Neuronal stem cell (in vitro differentiated cells): Measurements from ENCODE around the gene PPIA. TPM values are rescaled to one million over a fixed set of nuclear protein-coding genes. Genes with fewer than 3 reads are reported as not detected.
A peak's percentile ranks its signal among the peaks of the same experiment; 100 is the strongest.

Experiments used
- DNase-seq: peaks from one replicate; pipeline ENCODE4 v3.0.0-alpha.2; 2013; ENCODE audit warnings: low spot score
- H2AFZ ChIP-seq: one replicate; pipeline ENCODE4 v1.6.1; 2013; ENCODE audit warnings: mild to moderate bottlenecking, low read length, inconsistent platforms
- H2AK5ac ChIP-seq: 2 replicates; pipeline ENCODE4 v1.6.1; 2013; ENCODE audit warnings: low read depth, mild to moderate bottlenecking, inconsistent platforms, low read length, moderate library complexity, mixed read lengths
- H2BK120ac ChIP-seq: 2 replicates; pipeline ENCODE4 v1.6.1; 2013; ENCODE audit warnings: low read depth, mild to moderate bottlenecking, inconsistent platforms, low read length, moderate library complexity, mixed read lengths
- H2BK12ac ChIP-seq: one replicate; pipeline ENCODE4 v1.6.1; 2013; ENCODE audit warnings: low read length, inconsistent platforms
- H2BK15ac ChIP-seq: 2 replicates; pipeline ENCODE4 v1.6.1; 2013; ENCODE audit warnings: mild to moderate bottlenecking, low read length, inconsistent platforms, mixed read lengths
- H2BK5ac ChIP-seq: one replicate; pipeline ENCODE4 v1.6.1; 2013; ENCODE audit warnings: inconsistent platforms, mild to moderate bottlenecking, low read length, moderate library complexity
- H3K14ac ChIP-seq: one replicate; pipeline ENCODE4 v1.6.1; 2013; ENCODE audit warnings: low read length, inconsistent platforms
- H3K18ac ChIP-seq: 2 replicates; pipeline ENCODE4 v1.6.1; 2013; ENCODE audit warnings: low read length, inconsistent platforms
- H3K23ac ChIP-seq: 2 replicates; pipeline ENCODE4 v1.6.1; 2013; ENCODE audit warnings: low read depth, mild to moderate bottlenecking, mixed read lengths, low read length, inconsistent platforms; ENCODE audit not compliant: poor library complexity
- H3K27ac ChIP-seq: replicated peaks from 3 replicates; pipeline ENCODE4 v1.5.1; 2013; ENCODE audit warnings: low read length, inconsistent platforms
- H3K27me3 ChIP-seq, 3 experiments: 2 replicates each; pipeline ENCODE4 v1.6.1; 2013; ENCODE audit warnings: low read length in 3 of 3, mild to moderate bottlenecking in 2 of 3, inconsistent platforms in 1 of 3, low read depth in 1 of 3, mixed read lengths in 1 of 3, moderate library complexity in 1 of 3; ENCODE audit not compliant: control insufficient read depth in 3 of 3, insufficient read depth in 3 of 3
- H3K36me3 ChIP-seq, 2 donors: replicated peaks in 1 of 2; 2 replicates each; pipeline ENCODE4 v1.6.1; 2013; ENCODE audit warnings: low read length in 2 of 2; ENCODE audit not compliant: control insufficient read depth in 2 of 2, insufficient read depth in 2 of 2
- H3K4ac ChIP-seq: 2 replicates; pipeline ENCODE4 v1.6.1; 2013; ENCODE audit warnings: inconsistent platforms, mild to moderate bottlenecking, low read length, moderate library complexity
- H3K4me1 ChIP-seq, 2 donors: 1 replicate in 1 of 2; 2 replicates in 1 of 2; pipeline ENCODE4 v1.6.1; 2013; ENCODE audit warnings: low read length in 2 of 2, low read depth in 1 of 2; ENCODE audit not compliant: control insufficient read depth in 2 of 2, insufficient read depth in 1 of 2
- H3K4me2 ChIP-seq: one replicate; pipeline ENCODE4 v1.6.1; 2013; ENCODE audit warnings: mild to moderate bottlenecking, low read length, inconsistent platforms; ENCODE audit not compliant: insufficient read depth, poor library complexity, severe bottlenecking
- H3K4me3 ChIP-seq, 2 donors: 2 replicates each; pipeline ENCODE4 v1.5.1; 2013; ENCODE audit warnings: low read length in 2 of 2, mild to moderate bottlenecking in 2 of 2, inconsistent platforms in 1 of 2, moderate library complexity in 1 of 2
- H3K79me1 ChIP-seq: one replicate; pipeline ENCODE4 v1.6.1; 2013; ENCODE audit warnings: low read depth, mild to moderate bottlenecking, inconsistent platforms, low read length, moderate library complexity
- H3K9ac ChIP-seq: one replicate; pipeline ENCODE4 v1.6.1; 2013; ENCODE audit warnings: mild to moderate bottlenecking, low read depth, low read length, inconsistent platforms; ENCODE audit not compliant: poor library complexity
- H3K9me3 ChIP-seq, 2 donors: replicated peaks in 1 of 2; 2 replicates each; pipeline versions ENCODE3 to v1.6.1; 2013; ENCODE audit warnings: low read length in 2 of 2, mild to moderate bottlenecking in 2 of 2, inconsistent platforms in 1 of 2, low read depth in 1 of 2, mixed read lengths in 1 of 2, moderate library complexity in 1 of 2; ENCODE audit not compliant: control insufficient read depth in 2 of 2, insufficient read depth in 1 of 2
- H4K8ac ChIP-seq: one replicate; pipeline ENCODE4 v1.6.1; 2013; ENCODE audit warnings: low read depth, mild to moderate bottlenecking, inconsistent platforms, low read length, moderate library complexity
- H4K91ac ChIP-seq: one replicate; pipeline ENCODE4 v1.6.1; 2013; ENCODE audit warnings: low read length, low read depth, mild to moderate bottlenecking, inconsistent platforms; ENCODE audit not compliant: poor library complexity
- WGBS, 2 donors: extraction: QIAGEN DNeasy Blood & Tissue Kit; methylation state at CpG; one replicate each; pipeline ENCODE4 v1.1.7; 2013; ENCODE audit warnings: missing lambda C conversion rate in 2 of 2, mixed read lengths in 1 of 2; ENCODE audit not compliant: insufficient read length in 2 of 2, insufficient replicate concordance in 1 of 2; ENCODE audit errors: extremely low coverage in 2 of 2; 5-methylcytosine and 5-hydroxymethylcytosine counted together
- polyA plus RNA-seq, 2 experiments: library from polyadenylated mRNA; stranded (reverse); fragments of 200-250 nt; gene quantifications; one replicate each; pipeline ENCODE4 v1.2.3, GENCODE V29; 2013

PPIA gene
- polyA plus RNA-seq (2013, experiment 1 of 2), result 1,729 TPM
- polyA plus RNA-seq (2013, experiment 2 of 2), result 1,737 TPM

GRCh38 chr7:44796504-44797328 is at the start of gene PPIA:
Gene PPIA, plus strand, starts transcription at chr7:44796681. Its CDS starts 44 bp downstream, at chr7:44796725.
- peak within 1 kb of the TSS; percentile 67 for H2BK120ac ChIP-seq
- H3K4ac ChIP-seq, result peak within 1 kb of the TSS; percentile 81
- peak within 1 kb of the TSS; percentile 100 for H2AK5ac ChIP-seq
- peak within 1 kb of the TSS; percentile 98 for H3K23ac ChIP-seq
- peak within 1 kb of the TSS; percentile 98 for H3K18ac ChIP-seq
- H4K91ac ChIP-seq, result peak within 1 kb of the TSS; percentile 79
- DNase-seq, result peak; percentile 97
- H2BK12ac ChIP-seq, result peak within 1 kb of the TSS; percentile 63
- peaks cover 0 to 1% of the 10 kb centered on the region in 2 donors for H3K9me3 ChIP-seq
- no CpG with 5 or more reads among the region's 99 CpGs for WGBS, 2 donors
- H4K8ac ChIP-seq, result peak within 1 kb of the TSS; percentile 94
- peaks cover 6 to 7% of the 10 kb centered on the region in 2 donors for H3K4me1 ChIP-seq
- peak within 1 kb of the TSS; percentile 89 for H2AFZ ChIP-seq
- no peaks in the 10 kb centered on the region for H3K27me3 ChIP-seq
- H3K27ac ChIP-seq, result peak within 1 kb of the TSS; percentile 89
- H3K79me1 ChIP-seq, result peaks cover 4% of the 10 kb centered on the region
- H3K36me3 ChIP-seq, result peaks cover 22 to 40% of the 10 kb centered on the region in 2 donors
- peak within 1 kb of the TSS; percentile 90 for H2BK5ac ChIP-seq
- H3K4me2 ChIP-seq, result peak within 1 kb of the TSS; percentile 92
- H3K14ac ChIP-seq, result peak within 1 kb of the TSS; percentile 97
- H2BK15ac ChIP-seq, result peak within 1 kb of the TSS; percentile 96
- peak within 1 kb of the TSS; percentile 95 for H3K9ac ChIP-seq
- H3K4me3 ChIP-seq, result peak within 1 kb of the TSS; percentile 80 to 93

DNA sequence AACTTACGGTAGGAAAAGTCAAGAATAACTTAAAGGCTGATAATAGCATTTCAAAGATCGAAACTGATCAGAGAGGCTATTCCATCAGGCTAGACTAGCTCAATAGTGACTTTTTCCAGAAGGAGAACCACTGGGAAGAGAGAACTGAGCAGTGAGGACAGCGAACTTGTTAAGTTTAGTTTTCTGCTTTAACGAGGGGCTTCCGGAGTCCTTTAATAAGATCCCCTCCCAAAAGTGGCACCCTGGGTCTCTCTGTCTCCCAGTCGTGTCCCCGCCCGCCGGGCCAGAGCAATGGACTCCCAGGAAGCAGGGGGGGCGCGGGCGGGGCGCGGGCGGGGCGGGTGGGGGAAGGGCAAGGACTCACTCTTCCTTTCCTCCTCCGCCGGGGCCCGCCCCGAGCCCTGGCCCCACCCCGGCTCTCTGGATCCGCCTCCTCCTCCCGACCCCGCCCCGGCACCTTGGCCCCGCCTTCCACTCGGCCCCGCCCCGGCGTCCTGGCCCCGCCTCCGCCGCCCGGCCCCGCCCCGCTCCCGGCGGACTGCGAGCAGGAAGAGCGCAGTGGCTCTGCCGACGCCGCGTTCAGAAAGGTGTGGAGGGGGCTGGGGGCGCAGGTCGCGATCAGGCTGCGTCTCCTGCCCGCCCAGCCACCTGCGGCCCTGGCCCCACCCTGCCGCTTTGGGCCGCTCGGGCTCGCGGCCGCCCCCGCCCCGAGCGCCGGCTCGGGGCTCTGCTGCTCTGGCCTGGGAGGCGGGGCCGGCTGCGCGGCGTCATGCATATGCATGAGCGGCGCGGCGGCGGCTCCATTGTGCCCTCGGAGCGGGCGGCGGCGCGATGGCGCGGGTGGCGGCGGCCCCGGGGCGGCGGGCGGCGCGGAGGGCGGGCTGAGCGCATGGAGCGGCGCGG is 48.2 kb upstream of the PPIA start, which contains the start of gene ZMIZ2:
ZMIZ2 (plus strand) TSS at position 803 of the 903 bp plus-strand sequence. CDS start 7,403 bp downstream, outside the sequence.
- WGBS, 2 donors, result no CpG with 5 or more reads among the region's 92 CpGs
- Histone ChIP-seq H3K9me3 (no peaks in the 10 kb centered on the region), H3K4me1 (peaks cover 12 to 18% of the 10 kb centered on the region in 2 donors), H3K4me3 (peak within 1 kb of the TSS; percentile 93 to 98), H3K27ac (peak within 1 kb of the TSS; percentile 92), H3K36me3 (peaks cover 2 to 20% of the 10 kb centered on the region in 2 donors), H3K79me1 (peaks cover 10% of the 10 kb centered on the region), H3K18ac (peak within 1 kb of the TSS; percentile 98), H2AK5ac (peak within 1 kb of the TSS; percentile 88), H3K4me2 (peak within 1 kb of the TSS; percentile 86), H4K91ac (no peak within 1 kb of the TSS), H2BK5ac (no peak within 1 kb of the TSS), H3K23ac (peak within 1 kb of the TSS; percentile 74), H3K14ac (peak within 1 kb of the TSS; percentile 82), H2BK120ac (no peak within 1 kb of the TSS), H3K27me3 (no peaks in the 10 kb centered on the region), H4K8ac (no peak within 1 kb of the TSS), H2AFZ (peak within 1 kb of the TSS; percentile 97), H3K4ac (peak within 1 kb of the TSS; percentile 28), H3K9ac (peak within 1 kb of the TSS; percentile 94), H2BK15ac (peak within 1 kb of the TSS; percentile 19), H2BK12ac (no peak within 1 kb of the TSS)
- DNase-seq, result peak; percentile 89

DNA sequence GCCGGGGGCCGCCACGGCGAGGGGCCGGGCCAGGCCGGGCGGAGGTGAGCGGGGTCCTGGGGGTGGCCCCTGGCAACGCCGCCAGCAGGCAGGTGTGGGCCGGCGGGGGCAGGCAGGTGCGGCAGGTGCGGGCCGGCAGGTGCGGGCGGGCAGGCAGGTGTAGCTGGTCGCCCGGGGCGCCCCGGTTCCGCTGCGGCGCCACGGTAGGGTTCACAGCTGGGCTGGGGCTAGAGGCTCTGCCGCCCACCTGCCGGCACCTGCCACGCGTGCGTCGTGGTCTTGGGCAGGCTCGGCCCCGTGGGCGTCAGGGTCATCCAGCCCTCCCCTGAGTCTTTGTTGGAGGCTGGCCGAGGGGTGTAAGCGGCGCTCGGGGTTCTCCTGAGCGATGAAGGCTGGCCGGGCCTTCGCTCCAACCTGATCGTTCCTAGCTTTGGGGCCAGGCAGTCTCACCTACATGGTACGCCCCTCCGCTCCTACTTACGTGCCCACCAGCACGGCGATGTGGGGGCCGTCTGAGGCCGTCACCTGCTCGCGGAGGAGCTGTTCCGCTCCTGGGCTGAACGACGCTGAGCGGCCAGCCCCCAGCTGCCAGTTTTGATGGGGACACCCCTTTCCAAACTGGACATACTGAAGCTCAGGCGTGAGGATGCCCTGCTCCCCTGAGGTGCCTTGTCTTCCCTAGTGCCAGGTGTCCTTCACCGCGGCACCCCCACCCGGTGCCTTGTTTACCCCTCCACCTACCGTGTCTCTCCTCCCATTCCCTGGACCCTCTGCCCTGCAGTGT is 47.3 kb upstream of the PPIA start:
- Histone ChIP-seq H3K9me3 (no peaks in the 10 kb centered on the region), H2BK5ac (no peak overlapping the region), H3K4me2 (peak overlapping the region; percentile 86), H2BK15ac (peak overlapping the region; percentile 19), H4K91ac (no peak overlapping the region), H3K9ac (peak overlapping the region; percentile 93), H3K14ac (peak overlapping the region; percentile 82), H3K4ac (peak overlapping the region; percentile 28), H3K4me1 (peaks cover 12% of the 10 kb centered on the region in 2 donors), H2BK120ac (no peak overlapping the region), H3K4me3 (peak overlapping the region; percentile 93 to 98), H3K27me3 (no peaks in the 10 kb centered on the region), H3K79me1 (peaks cover 10% of the 10 kb centered on the region), H2AK5ac (peak overlapping the region; percentile 88), H3K23ac (peak overlapping the region; percentile 74), H3K18ac (peak overlapping the region; percentile 94), H4K8ac (no peak overlapping the region), H3K27ac (no peak overlapping the region), H2BK12ac (no peak overlapping the region), H3K36me3 (peaks cover 2 to 20% of the 10 kb centered on the region in 2 donors), H2AFZ (peak overlapping the region; percentile 74)
- DNase-seq, result no peak
- WGBS, 2 donors, result no CpG with 5 or more reads among the region's 60 CpGs
